HFF-Myc (cell line): ENCODE results near the gene PPTC7.
"Not testable (repeated sequence)": the region's sequence is repeated elsewhere in the genome, so short reads cannot be mapped to it uniquely, and the experiment has no call there.

Experiments
- DNase-seq: peaks from one replicate; pipeline ENCODE4 v3.0.0-alpha.2; 2011; ENCODE audit warnings: low read depth; ENCODE audit errors: extremely low read depth
- H3K4me3 ChIP-seq: replicated peaks from 2 replicates; pipeline ENCODE4 v1.5.1; 2011; ENCODE audit warnings: low read depth, mild to moderate bottlenecking, control low read depth, low read length
- TF ChIP-seq, protein P1 (sequence below): IDR thresholded peaks from 2 replicates; pipeline ENCODE4 v1.5.1; 2012; ENCODE audit warnings: mild to moderate bottlenecking, low read depth, low read length, control low read depth; ENCODE audit errors: missing control alignments

PPTC7 gene

GRCh38 chr12:110597885-110598284 is 14.8 kb upstream of the PPTC7 start:
- DNase-seq, result no peak
- TF ChIP-seq, protein P1, sequence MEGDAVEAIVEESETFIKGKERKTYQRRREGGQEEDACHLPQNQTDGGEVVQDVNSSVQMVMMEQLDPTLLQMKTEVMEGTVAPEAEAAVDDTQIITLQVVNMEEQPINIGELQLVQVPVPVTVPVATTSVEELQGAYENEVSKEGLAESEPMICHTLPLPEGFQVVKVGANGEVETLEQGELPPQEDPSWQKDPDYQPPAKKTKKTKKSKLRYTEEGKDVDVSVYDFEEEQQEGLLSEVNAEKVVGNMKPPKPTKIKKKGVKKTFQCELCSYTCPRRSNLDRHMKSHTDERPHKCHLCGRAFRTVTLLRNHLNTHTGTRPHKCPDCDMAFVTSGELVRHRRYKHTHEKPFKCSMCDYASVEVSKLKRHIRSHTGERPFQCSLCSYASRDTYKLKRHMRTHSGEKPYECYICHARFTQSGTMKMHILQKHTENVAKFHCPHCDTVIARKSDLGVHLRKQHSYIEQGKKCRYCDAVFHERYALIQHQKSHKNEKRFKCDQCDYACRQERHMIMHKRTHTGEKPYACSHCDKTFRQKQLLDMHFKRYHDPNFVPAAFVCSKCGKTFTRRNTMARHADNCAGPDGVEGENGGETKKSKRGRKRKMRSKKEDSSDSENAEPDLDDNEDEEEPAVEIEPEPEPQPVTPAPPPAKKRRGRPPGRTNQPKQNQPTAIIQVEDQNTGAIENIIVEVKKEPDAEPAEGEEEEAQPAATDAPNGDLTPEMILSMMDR, result no peak
- no peak overlapping the region for H3K4me3 ChIP-seq

DNA sequence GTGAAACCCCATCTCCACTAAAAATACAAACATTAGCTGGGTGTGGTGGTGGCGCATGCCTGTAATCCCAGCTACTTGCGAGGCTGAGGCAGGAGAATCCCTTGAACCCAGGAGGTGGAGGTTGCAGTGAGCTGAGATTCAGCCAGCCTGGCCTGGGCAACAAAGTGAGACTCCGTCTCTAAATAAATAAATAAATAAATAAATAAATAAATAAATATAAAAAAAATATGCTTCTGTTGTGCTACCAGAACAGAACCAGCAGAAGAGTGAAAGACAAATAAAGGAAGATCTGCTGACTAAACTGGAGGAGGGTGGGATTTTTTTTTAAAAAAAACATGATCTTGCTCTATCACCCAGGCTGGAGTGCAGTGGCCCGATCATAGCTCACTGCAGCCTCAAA is 9.8 kb upstream of the PPTC7 start:
- DNase-seq, H3K4me3 ChIP-seq: not testable (repeated sequence)

DNA sequence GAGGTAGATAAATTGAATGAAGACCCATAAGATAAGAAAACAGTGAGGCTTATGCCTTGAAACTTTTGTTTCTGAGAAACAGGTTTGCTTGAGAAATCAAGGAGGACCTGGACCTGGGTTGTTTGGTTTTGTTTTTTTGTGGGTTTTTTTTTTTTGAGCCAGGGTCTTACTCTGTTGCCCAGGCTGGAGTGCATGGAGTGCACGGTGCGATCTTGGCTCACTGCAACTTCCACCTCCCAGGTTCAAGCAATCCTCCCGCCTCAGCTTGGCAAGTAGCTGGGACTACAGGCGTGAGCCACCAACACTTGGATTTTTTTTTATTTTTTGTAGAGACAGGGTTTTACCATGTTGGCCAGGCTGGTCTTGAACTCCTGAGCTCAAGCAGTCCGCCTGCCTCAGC is 9.0 kb upstream of the PPTC7 start:
- DNase-seq, result no peak
- TF ChIP-seq, protein P1, result no peak
- H3K4me3 ChIP-seq, result no peak overlapping the region

GRCh38 chr12:110591451-110592051 is 8.4 kb upstream of the PPTC7 start:
- TF ChIP-seq, protein P1, result no peak
- no peak for DNase-seq
- no peak overlapping the region for H3K4me3 ChIP-seq

GRCh38 chr12:110590806-110591326 is 7.7 kb upstream of the PPTC7 start:
- DNase-seq, result no peak
- TF ChIP-seq, protein P1, result no peak
- H3K4me3 ChIP-seq, result no peak overlapping the region

- TF ChIP-seq, protein P1, result no peak
- no peak overlapping the region for H3K4me3 ChIP-seq
- DNase-seq, result no peak
These were observed 6.9 kb upstream of the PPTC7 start for GRCh38 chr12:110590059-110590458.

GRCh38 chr12:110587102-110587501 is 4.0 kb upstream of the PPTC7 start:
- H3K4me3 ChIP-seq, DNase-seq: not testable (repeated sequence)

DNA sequence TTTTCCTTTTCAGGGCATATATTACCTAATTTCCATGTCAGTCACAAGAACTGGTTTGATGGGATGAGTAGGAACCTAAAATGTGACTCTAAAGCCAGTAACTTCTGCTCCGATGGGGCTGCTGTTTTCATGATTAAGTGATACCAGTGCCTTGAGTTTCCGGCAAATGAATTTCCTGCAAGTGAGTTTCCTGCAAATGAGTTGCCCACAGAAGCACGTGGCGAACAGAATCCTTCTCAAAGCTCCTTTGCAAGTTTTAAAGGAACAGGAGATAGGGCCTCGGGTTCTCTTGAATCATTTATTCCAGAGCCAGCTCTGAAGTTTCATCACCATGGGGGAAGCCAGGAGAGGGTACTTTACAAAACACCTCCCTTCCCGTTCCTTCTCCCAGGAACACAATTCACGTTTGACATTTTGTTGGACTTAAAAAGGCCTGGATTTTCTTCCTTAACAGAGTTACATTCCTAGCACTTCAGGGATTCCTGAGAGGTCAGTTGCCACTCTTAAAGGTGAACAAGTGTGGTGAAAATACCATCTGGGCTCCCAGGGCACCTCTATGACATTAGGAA is 2.2 kb upstream of the PPTC7 start:
- DNase-seq, result no peak
- TF ChIP-seq, protein P1, result no peak
- no peak overlapping the region for H3K4me3 ChIP-seq
